HCT116 (cell line): ENCODE measurements around the gene GRHPR.

ENCODE experiments used
- POLR2A ChIP-seq: IDR thresholded peaks from 2 replicates; pipeline ENCODE4 v1.7.0; 2011; ENCODE audit warnings: borderline replicate concordance; ENCODE audit not compliant: insufficient read depth, insufficient read length; ENCODE audit errors: extremely low read depth
- POLR2AphosphoS5 ChIP-seq: IDR thresholded peaks from 2 replicates; pipeline ENCODE4 v1.6.1; 2011; ENCODE audit warnings: mild to moderate bottlenecking, low read depth, low read length, moderate library complexity
- TF ChIP-seq, protein P1 (sequence below), 3 experiments: fragments of 200-600 bp in 1 of 3; sonication (generic) in 1 of 3; IDR thresholded peaks in 2 of 3; conservative IDR thresholded peaks in 1 of 3; 2 replicates each; pipeline ENCODE4 v1.5.1; 2012 to 2017; ENCODE audit warnings: low read depth in 2 of 3, low read length in 2 of 3, antibody characterized with exemption in 1 of 3, borderline replicate concordance in 1 of 3, control low read depth in 1 of 3, mild to moderate bottlenecking in 1 of 3, mixed read lengths in 1 of 3, mixed run types in 1 of 3, moderate library complexity in 1 of 3; ENCODE audit not compliant: insufficient read depth in 1 of 3

GRCh38 chr9:37417857-37418618 lies 4.5 kb upstream of the GRHPR start:
- TF ChIP-seq, protein P1, sequence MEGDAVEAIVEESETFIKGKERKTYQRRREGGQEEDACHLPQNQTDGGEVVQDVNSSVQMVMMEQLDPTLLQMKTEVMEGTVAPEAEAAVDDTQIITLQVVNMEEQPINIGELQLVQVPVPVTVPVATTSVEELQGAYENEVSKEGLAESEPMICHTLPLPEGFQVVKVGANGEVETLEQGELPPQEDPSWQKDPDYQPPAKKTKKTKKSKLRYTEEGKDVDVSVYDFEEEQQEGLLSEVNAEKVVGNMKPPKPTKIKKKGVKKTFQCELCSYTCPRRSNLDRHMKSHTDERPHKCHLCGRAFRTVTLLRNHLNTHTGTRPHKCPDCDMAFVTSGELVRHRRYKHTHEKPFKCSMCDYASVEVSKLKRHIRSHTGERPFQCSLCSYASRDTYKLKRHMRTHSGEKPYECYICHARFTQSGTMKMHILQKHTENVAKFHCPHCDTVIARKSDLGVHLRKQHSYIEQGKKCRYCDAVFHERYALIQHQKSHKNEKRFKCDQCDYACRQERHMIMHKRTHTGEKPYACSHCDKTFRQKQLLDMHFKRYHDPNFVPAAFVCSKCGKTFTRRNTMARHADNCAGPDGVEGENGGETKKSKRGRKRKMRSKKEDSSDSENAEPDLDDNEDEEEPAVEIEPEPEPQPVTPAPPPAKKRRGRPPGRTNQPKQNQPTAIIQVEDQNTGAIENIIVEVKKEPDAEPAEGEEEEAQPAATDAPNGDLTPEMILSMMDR (IDR thresholded peaks at IDR 0.05 in 2 of 3, conservative IDR thresholded peaks at IDR 0.05 in 1 of 3; ENCODE audit: borderline replicate concordance in 1 of 3, insufficient read depth in 1 of 3, low read depth in 2 of 3, low read length in 2 of 3) = no peak
- no peak for TF ChIP-seq POLR2A
- no peak for TF ChIP-seq POLR2AphosphoS5
